GM12878 (cell line): ENCODE results near the gene TACSTD2. TPM values are rescaled to one million over a fixed set of nuclear protein-coding genes. Genes with fewer than 3 reads are reported as not detected.

Experiments used
- ATAC-seq: fragments of 200-7000 bp; cut with Tn5 transposase; 3 replicates; pipeline ENCODE4 v1.9.1; 2020; ENCODE audit warnings: mild to moderate bottlenecking, moderate library complexity
- BruUV-seq: library from RNA; stranded (reverse); fragments of 400-500 nt; replicated peaks from 2 replicates; lab custom pipeline; 2021; lab: Mats Ljungman, UMichigan
- CTCF ChIA-PET: fragments of 300-600 bp; sonication (Branson Sonifier 250); formaldehyde crosslinking; extraction: SDS; loops from one replicate; lab custom pipeline; 2021; ENCODE audit warnings: inconsistent platforms; lab: Yijun Ruan, JAX
- POLR2A ChIA-PET: fragments of 350-600 bp; formaldehyde crosslinking; extraction: SDS; loops from one replicate; lab custom pipeline; 2021; ENCODE audit warnings: inconsistent platforms; lab: Charles Lee
- RAD21 ChIA-PET: fragments of 300-600 bp; sonication (Branson Sonifier 250); formaldehyde crosslinking; loops from one replicate; lab custom pipeline; 2023; ENCODE audit warnings: antibody characterized with exemption; ENCODE audit not compliant: unreplicated experiment; lab: Charles Lee
- SMC1A ChIA-PET: fragments of 300-600 bp; sonication (Branson Sonifier 250); formaldehyde crosslinking; loops from one replicate; lab custom pipeline; 2023; ENCODE audit not compliant: unreplicated experiment, uncharacterized antibody; lab: Charles Lee
- DNase-seq: peaks from one replicate; pipeline ENCODE4 v3.0.0-alpha.2; 2011; ENCODE audit warnings: low read depth, low spot score
- FAIRE-seq: peaks from 3 replicates; lab custom pipeline; 2011; peaks lifted over from hg19 to GRCh38; lab: Jason Lieb, UNC
- H2AFZ ChIP-seq: 2 replicates; pipeline ENCODE4 v1.6.0; 2011; ENCODE audit warnings: low read depth, low read length, control low read depth; ENCODE audit not compliant: control insufficient read depth
- H3K27ac ChIP-seq: 2 replicates; pipeline ENCODE4 v1.5.1; 2011; ENCODE audit warnings: control low read depth; ENCODE audit not compliant: control insufficient read depth, insufficient read depth
- H3K27me3 ChIP-seq, 2 experiments: replicated peaks in 1 of 2; 2 replicates each; pipeline versions ENCODE4 v1.6.0 to v1.6.1; 2011; ENCODE audit warnings: low read length in 1 of 2; ENCODE audit not compliant: control insufficient read depth in 2 of 2, insufficient read depth in 2 of 2
- H3K36me3 ChIP-seq, 2 experiments: 2 replicates each; pipeline ENCODE4 v1.5.1; 2011; ENCODE audit warnings: low read length in 1 of 2; ENCODE audit not compliant: control insufficient read depth in 2 of 2, insufficient read depth in 2 of 2
- H3K4me1 ChIP-seq: 2 replicates; pipeline ENCODE4 v1.6.1; 2011; ENCODE audit warnings: mild to moderate bottlenecking, low read length, moderate library complexity, mixed read lengths; ENCODE audit not compliant: control insufficient read depth, insufficient read depth
- H3K4me2 ChIP-seq: 2 replicates; pipeline ENCODE4 v1.6.0; 2011; ENCODE audit warnings: control low read depth; ENCODE audit not compliant: control insufficient read depth, insufficient read depth
- H3K4me3 ChIP-seq: fragments of 200-600 bp; sonication (generic); 2 replicates; pipeline ENCODE4 v1.5.1; 2016
- H3K79me2 ChIP-seq: 2 replicates; pipeline ENCODE4 v1.6.0; 2011; ENCODE audit warnings: low read length; ENCODE audit not compliant: control insufficient read depth, insufficient read depth
- H3K9ac ChIP-seq: 2 replicates; pipeline ENCODE4 v1.8.0; 2011; ENCODE audit warnings: low read length, control low read depth, mixed read lengths; ENCODE audit not compliant: control insufficient read depth, insufficient read depth
- H3K9me3 ChIP-seq: replicated peaks from 3 replicates; pipeline ENCODE4 v1.5.1; 2011; ENCODE audit warnings: mild to moderate bottlenecking, low read length; ENCODE audit not compliant: control insufficient read depth, insufficient read depth
- H4K20me1 ChIP-seq: 2 replicates; pipeline ENCODE4 v1.6.0; 2011; ENCODE audit not compliant: control insufficient read depth, insufficient read depth
- BRCA1 ChIP-seq: IDR thresholded peaks from 2 replicates; pipeline ENCODE4 v1.6.1; 2011; ENCODE audit warnings: low read depth, low read length, improper control_type of control experiment
- CBX3 ChIP-seq: fragments of 200-600 bp; sonication (generic); IDR thresholded peaks from 2 replicates; pipeline ENCODE4 v1.6.1; 2016; ENCODE audit warnings: low read depth, borderline replicate concordance
- CBX5 ChIP-seq: sonication (generic); IDR thresholded peaks from 2 replicates; pipeline ENCODE4 v1.6.1; 2016; ENCODE audit warnings: low read depth, moderate library complexity, mild to moderate bottlenecking, inconsistent platforms
- FOS ChIP-seq: IDR thresholded peaks from 3 replicates; pipeline ENCODE4 v1.6.1; 2011; ENCODE audit warnings: borderline replicate concordance; ENCODE audit not compliant: insufficient read length; ENCODE audit errors: extremely low read depth
- IKZF1 ChIP-seq: fragments of 450-650 bp; conservative IDR thresholded peaks from 2 replicates; pipeline ENCODE4 v1.6.1; 2017; ENCODE audit warnings: antibody characterized with exemption, mild to moderate bottlenecking
- JUNB ChIP-seq: IDR thresholded peaks from 2 replicates; pipeline ENCODE4 v1.6.1; 2016; ENCODE audit warnings: antibody characterized with exemption, mild to moderate bottlenecking
- NR2F1 ChIP-seq: fragments of 450-650 bp; conservative IDR thresholded peaks from 2 replicates; pipeline ENCODE4 v1.6.1; 2017; ENCODE audit warnings: mild to moderate bottlenecking
- POU2F2 ChIP-seq: IDR thresholded peaks from 3 replicates; pipeline ENCODE4 v1.6.1; 2011; ENCODE audit warnings: low read depth, mild to moderate bottlenecking, low read length, borderline replicate concordance
- RAD51 ChIP-seq: fragments of 450-650 bp; IDR thresholded peaks from 2 replicates; pipeline ENCODE4 v1.6.1; 2016; ENCODE audit warnings: moderate library complexity, mild to moderate bottlenecking, inconsistent platforms
- SP1 ChIP-seq: IDR thresholded peaks from one replicate; pipeline ENCODE4 v1.6.1; 2011; ENCODE audit warnings: low read depth, low read length
- TBL1XR1 ChIP-seq: IDR thresholded peaks from 2 replicates; pipeline ENCODE4 v1.6.1; 2012; ENCODE audit warnings: low read depth, low read length, improper control_type of control experiment
- WGBS: methylation state at CpG from one replicate; pipeline ENCODE4 v1.1.6; 2016; ENCODE audit warnings: low lambda C conversion rate; ENCODE audit not compliant: insufficient replicate concordance, insufficient coverage; ENCODE audit errors: missing lambda C conversion rate; 5-methylcytosine and 5-hydroxymethylcytosine counted together
- in situ Hi-C: fragments of 300-500 bp; cut with MboI; formaldehyde crosslinking; loops from 9 replicates; pipeline ENCODE4 v1.14.3; 2018; ENCODE audit warnings: mixed read lengths
- intact Hi-C: fragments of 100-400 bp; cut with micrococcal nuclease; formaldehyde crosslinking; loops from one replicate; pipeline ENCODE4 v1.14.2; 2022; ENCODE audit not compliant: unreplicated experiment
- polyA plus RNA-seq, 11 experiments: library from polyadenylated mRNA; depleted of rRNA in 4 of 11; unstranded in 6 of 11; stranded (reverse) in 5 of 11; fragments of >200 nt; fragmentation: Nextera tagmentation in 4 of 11; fragmentation: Illumina TruSeq in 1 of 11; extraction: Ambion mirVana in 4 of 11; extraction: Trizol in 1 of 11; gene quantifications; 1 replicate in 1 of 11; 2 replicates in 10 of 11; pipeline versions ENCODE4 v1.2.1 to v1.2.3, GENCODE V29; 2011 to 2016; ENCODE audit warnings: inconsistent platforms in 2 of 11, missing spikeins in 2 of 11, low read depth in 1 of 11
- total RNA-seq, 4 experiments: library from RNA; depleted of rRNA in 3 of 4; stranded (reverse); fragments of >200 nt in 3 of 4; fragmentation: Illumina TruSeq in 1 of 4; extraction: Trizol in 1 of 4; gene quantifications; 2 replicates each; pipeline versions ENCODE4 v1.2.1 to v1.2.3, GENCODE V29; 2013 to 2021
- TF ChIP-seq, protein P1 (sequence below): fragments of 450-650 bp; IDR thresholded peaks from 2 replicates; pipeline ENCODE4 v1.6.1; 2017; ENCODE audit warnings: mild to moderate bottlenecking
- TF ChIP-seq, protein P2 (sequence below): fragments of 450-650 bp; conservative IDR thresholded peaks from 2 replicates; pipeline ENCODE4 v1.6.1; 2017; ENCODE audit warnings: mild to moderate bottlenecking, moderate library complexity
- TF ChIP-seq, protein P3 (sequence below): IDR thresholded peaks from 2 replicates; pipeline ENCODE4 v1.6.1; 2011; ENCODE audit warnings: borderline replicate concordance, low read depth, mild to moderate bottlenecking, moderate library complexity, low read length; ENCODE audit not compliant: insufficient read depth, poor library complexity, severe bottlenecking
- TF ChIP-seq, protein P4 (sequence below): fragments of 450-650 bp; formaldehyde crosslinking; IDR thresholded peaks from 2 replicates; pipeline ENCODE4 v1.4.0; 2022; ENCODE audit warnings: mild to moderate bottlenecking, moderate library complexity
- TF ChIP-seq, protein P5 (sequence below): fragments of 450-650 bp; IDR thresholded peaks from 2 replicates; pipeline ENCODE4 v1.6.1; 2014; ENCODE audit warnings: mild to moderate bottlenecking

Gene TACSTD2
- total and polyA plus RNA-seq, 10 of the 15 experiments (the other 5 are each of a cell fraction or from before 2014, with no cell fraction given) = 0.56 to 9.4 (median 3.7) TPM

DNA sequence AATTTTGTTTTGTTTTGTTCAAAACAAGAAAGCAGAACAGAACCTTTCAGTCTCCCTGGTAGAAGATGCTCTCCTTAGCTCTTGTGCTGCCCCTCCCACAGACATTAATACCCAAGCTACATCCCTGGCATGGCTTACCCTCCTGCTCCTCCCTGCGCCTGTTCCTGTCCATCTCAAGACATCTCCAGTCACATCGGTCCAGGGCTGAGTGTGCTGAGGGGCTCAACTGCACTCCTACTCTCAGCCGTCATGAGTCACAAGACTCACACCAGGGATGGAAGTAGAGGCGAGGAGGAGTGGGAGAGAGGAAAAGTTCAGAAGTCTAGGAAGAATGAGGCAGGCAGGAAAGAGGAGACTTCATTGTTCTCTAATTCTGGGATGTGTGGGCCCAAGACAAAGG, 9.2 kb upstream of the TACSTD2 start:
- ATAC-seq (no peak), DNase-seq (no peak), FAIRE-seq (no peak)
- in situ Hi-C loops = no loop called here
- H3K9ac ChIP-seq = no peak overlapping the region
- ChIA-PET RAD21 (no interaction called here), POLR2A (no interaction called here), SMC1A (interaction anchor here (1.1 kb wide), 1 partner anchor 20 kb away, joined by 3 read pairs; no protein-coding TSS in a partner anchor), CTCF (no interaction called here)
- no peak overlapping the region for H3K27ac ChIP-seq
- intact Hi-C loops = no loop called here
- peaks cover 21% of the 10 kb centered on the region for H3K4me1 ChIP-seq
- no peaks in the 10 kb centered on the region for H3K79me2 ChIP-seq
- no peaks in the 10 kb centered on the region for H3K27me3 ChIP-seq
- H3K4me2 ChIP-seq = no peak overlapping the region
- WGBS = 76% methylated on average over 4 of the region's 4 CpGs
- BruUV-seq = no TSS peak
- H2AFZ ChIP-seq = no peak overlapping the region
- H3K36me3 ChIP-seq = no peaks in the 10 kb centered on the region
- no peaks in the 10 kb centered on the region for H3K9me3 ChIP-seq
- H3K4me3 ChIP-seq = no peak overlapping the region
- H4K20me1 ChIP-seq = no peaks in the 10 kb centered on the region
- TF ChIP-seq, protein P1, sequence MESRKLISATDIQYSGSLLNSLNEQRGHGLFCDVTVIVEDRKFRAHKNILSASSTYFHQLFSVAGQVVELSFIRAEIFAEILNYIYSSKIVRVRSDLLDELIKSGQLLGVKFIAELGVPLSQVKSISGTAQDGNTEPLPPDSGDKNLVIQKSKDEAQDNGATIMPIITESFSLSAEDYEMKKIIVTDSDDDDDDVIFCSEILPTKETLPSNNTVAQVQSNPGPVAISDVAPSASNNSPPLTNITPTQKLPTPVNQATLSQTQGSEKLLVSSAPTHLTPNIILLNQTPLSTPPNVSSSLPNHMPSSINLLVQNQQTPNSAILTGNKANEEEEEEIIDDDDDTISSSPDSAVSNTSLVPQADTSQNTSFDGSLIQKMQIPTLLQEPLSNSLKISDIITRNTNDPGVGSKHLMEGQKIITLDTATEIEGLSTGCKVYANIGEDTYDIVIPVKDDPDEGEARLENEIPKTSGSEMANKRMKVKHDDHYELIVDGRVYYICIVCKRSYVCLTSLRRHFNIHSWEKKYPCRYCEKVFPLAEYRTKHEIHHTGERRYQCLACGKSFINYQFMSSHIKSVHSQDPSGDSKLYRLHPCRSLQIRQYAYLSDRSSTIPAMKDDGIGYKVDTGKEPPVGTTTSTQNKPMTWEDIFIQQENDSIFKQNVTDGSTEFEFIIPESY = no peak
- TF ChIP-seq, protein P2, sequence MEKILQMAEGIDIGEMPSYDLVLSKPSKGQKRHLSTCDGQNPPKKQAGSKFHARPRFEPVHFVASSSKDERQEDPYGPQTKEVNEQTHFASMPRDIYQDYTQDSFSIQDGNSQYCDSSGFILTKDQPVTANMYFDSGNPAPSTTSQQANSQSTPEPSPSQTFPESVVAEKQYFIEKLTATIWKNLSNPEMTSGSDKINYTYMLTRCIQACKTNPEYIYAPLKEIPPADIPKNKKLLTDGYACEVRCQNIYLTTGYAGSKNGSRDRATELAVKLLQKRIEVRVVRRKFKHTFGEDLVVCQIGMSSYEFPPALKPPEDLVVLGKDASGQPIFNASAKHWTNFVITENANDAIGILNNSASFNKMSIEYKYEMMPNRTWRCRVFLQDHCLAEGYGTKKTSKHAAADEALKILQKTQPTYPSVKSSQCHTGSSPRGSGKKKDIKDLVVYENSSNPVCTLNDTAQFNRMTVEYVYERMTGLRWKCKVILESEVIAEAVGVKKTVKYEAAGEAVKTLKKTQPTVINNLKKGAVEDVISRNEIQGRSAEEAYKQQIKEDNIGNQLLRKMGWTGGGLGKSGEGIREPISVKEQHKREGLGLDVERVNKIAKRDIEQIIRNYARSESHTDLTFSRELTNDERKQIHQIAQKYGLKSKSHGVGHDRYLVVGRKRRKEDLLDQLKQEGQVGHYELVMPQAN = no peak
- TF ChIP-seq FOS (no peak), RAD51 (no peak), NR2F1 (no peak), CBX3 (no peak), BRCA1 (no peak), SP1 (no peak), JUNB (no peak), POU2F2 (no peak), IKZF1 (no peak), TBL1XR1 (no peak), CBX5 (no peak)
- TF ChIP-seq, protein P3, sequence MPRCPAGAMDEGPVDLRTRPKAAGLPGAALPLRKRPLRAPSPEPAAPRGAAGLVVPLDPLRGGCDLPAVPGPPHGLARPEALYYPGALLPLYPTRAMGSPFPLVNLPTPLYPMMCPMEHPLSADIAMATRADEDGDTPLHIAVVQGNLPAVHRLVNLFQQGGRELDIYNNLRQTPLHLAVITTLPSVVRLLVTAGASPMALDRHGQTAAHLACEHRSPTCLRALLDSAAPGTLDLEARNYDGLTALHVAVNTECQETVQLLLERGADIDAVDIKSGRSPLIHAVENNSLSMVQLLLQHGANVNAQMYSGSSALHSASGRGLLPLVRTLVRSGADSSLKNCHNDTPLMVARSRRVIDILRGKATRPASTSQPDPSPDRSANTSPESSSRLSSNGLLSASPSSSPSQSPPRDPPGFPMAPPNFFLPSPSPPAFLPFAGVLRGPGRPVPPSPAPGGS = no peak
- TF ChIP-seq, protein P4, sequence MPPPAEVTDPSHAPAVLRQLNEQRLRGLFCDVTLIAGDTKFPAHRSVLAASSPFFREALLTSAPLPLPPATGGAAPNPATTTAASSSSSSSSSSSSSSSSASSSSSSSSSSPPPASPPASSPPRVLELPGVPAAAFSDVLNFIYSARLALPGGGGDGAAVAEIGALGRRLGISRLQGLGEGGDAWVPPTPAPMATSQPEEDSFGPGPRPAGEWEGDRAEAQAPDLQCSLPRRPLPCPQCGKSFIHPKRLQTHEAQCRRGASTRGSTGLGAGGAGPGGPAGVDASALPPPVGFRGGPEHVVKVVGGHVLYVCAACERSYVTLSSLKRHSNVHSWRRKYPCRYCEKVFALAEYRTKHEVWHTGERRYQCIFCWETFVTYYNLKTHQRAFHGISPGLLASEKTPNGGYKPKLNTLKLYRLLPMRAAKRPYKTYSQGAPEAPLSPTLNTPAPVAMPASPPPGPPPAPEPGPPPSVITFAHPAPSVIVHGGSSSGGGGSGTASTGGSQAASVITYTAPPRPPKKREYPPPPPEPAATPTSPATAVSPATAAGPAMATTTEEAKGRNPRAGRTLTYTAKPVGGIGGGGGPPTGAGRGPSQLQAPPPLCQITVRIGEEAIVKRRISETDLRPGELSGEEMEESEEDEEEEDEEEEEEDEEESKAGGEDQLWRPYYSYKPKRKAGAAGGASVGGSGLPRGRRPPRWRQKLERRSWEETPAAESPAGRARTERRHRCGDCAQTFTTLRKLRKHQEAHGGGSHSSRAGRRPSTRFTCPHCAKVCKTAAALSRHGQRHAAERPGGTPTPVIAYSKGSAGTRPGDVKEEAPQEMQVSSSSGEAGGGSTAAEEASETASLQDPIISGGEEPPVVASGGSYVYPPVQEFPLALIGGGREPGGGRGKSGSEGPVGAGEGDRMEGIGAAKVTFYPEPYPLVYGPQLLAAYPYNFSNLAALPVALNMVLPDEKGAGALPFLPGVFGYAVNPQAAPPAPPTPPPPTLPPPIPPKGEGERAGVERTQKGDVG (CRISPR knock-in tag) = no peak
- TF ChIP-seq, protein P5, sequence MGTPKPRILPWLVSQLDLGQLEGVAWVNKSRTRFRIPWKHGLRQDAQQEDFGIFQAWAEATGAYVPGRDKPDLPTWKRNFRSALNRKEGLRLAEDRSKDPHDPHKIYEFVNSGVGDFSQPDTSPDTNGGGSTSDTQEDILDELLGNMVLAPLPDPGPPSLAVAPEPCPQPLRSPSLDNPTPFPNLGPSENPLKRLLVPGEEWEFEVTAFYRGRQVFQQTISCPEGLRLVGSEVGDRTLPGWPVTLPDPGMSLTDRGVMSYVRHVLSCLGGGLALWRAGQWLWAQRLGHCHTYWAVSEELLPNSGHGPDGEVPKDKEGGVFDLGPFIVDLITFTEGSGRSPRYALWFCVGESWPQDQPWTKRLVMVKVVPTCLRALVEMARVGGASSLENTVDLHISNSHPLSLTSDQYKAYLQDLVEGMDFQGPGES = no peak
